ENCODE results near the gene RANBP3.

DNA sequence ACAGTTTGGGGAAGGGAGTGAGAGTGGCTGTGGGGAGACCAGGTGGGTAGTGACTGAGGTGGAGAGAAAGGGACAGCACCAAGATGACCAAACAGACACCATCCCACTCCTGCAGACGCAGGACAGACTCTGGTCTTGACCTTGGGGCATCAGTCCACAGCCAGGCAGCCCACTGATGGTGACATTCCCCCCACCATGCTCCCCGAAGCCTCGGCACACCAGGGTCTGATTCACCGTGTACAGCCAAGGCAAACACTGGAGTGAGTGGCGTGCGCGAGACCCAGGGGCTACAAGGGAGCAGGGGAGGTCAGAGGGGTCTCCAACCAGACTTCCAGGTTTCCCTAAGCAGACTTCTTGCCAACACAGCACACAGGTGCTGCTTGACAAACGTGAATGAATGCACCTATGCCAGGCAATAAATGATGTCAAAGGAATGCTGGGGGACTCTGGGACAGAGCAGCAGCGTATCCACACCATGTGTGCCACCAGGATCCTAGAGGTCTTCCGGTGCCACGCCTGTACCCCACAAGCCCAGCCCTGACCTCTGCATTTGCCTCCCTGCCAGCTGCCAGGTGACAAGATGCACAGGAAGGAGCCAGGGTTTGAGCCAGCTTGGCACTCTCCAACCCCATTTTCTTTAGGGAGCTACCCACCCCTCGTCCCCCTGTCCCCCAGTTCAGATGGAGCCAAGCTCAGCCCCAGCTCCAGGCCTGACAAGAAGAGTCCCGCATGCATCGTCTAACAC lies 18.5 kb downstream of the RANBP3 start:
- no peak for TF ChIP-seq EZH2 (IDR thresholded peaks at IDR 0.05; ENCODE audit: insufficient read depth, poor library complexity, severe bottlenecking)
- TF ChIP-seq EZH2phosphoT487 (IDR thresholded peaks at IDR 0.05; ENCODE audit: insufficient read depth, low read depth) = no peak
